Measurements from ENCODE around the gene SLC27A5.

Gene SLC27A5

GRCh38 chr19:58555369-58555885 is 43.6 kb upstream of the SLC27A5 start:
- DNase-seq (ENCODE audit: extremely low spot score) = no peak
- ChIA-PET POLR2A (interaction anchor here (1.2 to 3.8 kb wide), 8 partner anchors 11 to 193 kb away, joined by 3 to 66 read pairs (median 8); partner anchors contain the start of genes MZF1, TRIM28, ZBTB45 and ZNF497), CTCF (interaction anchor here (0.7 to 1.2 kb wide), 3 partner anchors 25 to 35 kb away, joined by 3 to 4 read pairs (median 4); partner anchors contain the start of gene ZBTB45)
- no peak for TF ChIP-seq FOXM1 (IDR thresholded peaks at IDR 0.05; ENCODE audit: borderline replicate concordance)

- ChIA-PET POLR2A (interaction anchor here (1.2 to 3.8 kb wide), 9 partner anchors 10 to 192 kb away, joined by 3 to 66 read pairs (median 8); partner anchors contain the start of genes MZF1, TRIM28, ZBTB45 and ZNF497), CTCF (interaction anchor here (0.7 to 1.2 kb wide), 3 partner anchors 25 to 35 kb away, joined by 3 to 4 read pairs (median 4); partner anchors contain the start of gene ZBTB45)
- peak; percentile 89 for DNase-seq (ENCODE audit: extremely low spot score)
- TF ChIP-seq TARDBP (IDR thresholded peaks at IDR 0.05) (no peak), L3MBTL2 (conservative IDR thresholded peaks at IDR 0.05) (peak; percentile 65), SUZ12 (IDR thresholded peaks at IDR 0.05) (no peak), FOXA1 (IDR thresholded peaks at IDR 0.05) (no peak), PKNOX1 (IDR thresholded peaks at IDR 0.05) (peak; percentile 47), NFRKB (IDR thresholded peaks at IDR 0.05) (no peak), ELF4 (IDR thresholded peaks at IDR 0.05) (peak; percentile 82), ZNF384 (IDR thresholded peaks at IDR 0.05) (no peak)
Measured at GRCh38 chr19:58554494-58555368, 42.9 kb upstream of the SLC27A5 start, which contains the start of gene CHMP2A. Gene CHMP2A, minus strand, starts transcription at chr19:58555105. Its CDS starts 893 bp downstream, at chr19:58554212.

- TF ChIP-seq FOXK2 (IDR thresholded peaks at IDR 0.05) = no peak
- no peak for TF ChIP-seq BHLHE40 (IDR thresholded peaks at IDR 0.05; ENCODE audit: borderline replicate concordance)
- no peak for TF ChIP-seq TARDBP (IDR thresholded peaks at IDR 0.05)
- TF ChIP-seq ARNT (IDR thresholded peaks at IDR 0.05) = no peak
- TF ChIP-seq LEF1 (IDR thresholded peaks at IDR 0.05; ENCODE audit: borderline replicate concordance) = no peak
- TF ChIP-seq HDGF (IDR thresholded peaks at IDR 0.05; ENCODE audit: borderline replicate concordance) = no peak
- no peak for TF ChIP-seq FOXA1 (IDR thresholded peaks at IDR 0.05)
- no peak for TF ChIP-seq SP1 (IDR thresholded peaks at IDR 0.05)
- TF ChIP-seq FOXM1 (IDR thresholded peaks at IDR 0.05; ENCODE audit: borderline replicate concordance) = no peak
- TF ChIP-seq CTBP1 (IDR thresholded peaks at IDR 0.05; ENCODE audit: borderline replicate concordance) = no peak
- TF ChIP-seq SUZ12 (IDR thresholded peaks at IDR 0.05) = no peak
- TF ChIP-seq PKNOX1 (IDR thresholded peaks at IDR 0.05) = no peak
- no peak for TF ChIP-seq L3MBTL2 (conservative IDR thresholded peaks at IDR 0.05)
- no peak for TF ChIP-seq ZNF384 (IDR thresholded peaks at IDR 0.05)
- TF ChIP-seq ELF4 (IDR thresholded peaks at IDR 0.05) = no peak
- TF ChIP-seq NFRKB (IDR thresholded peaks at IDR 0.05) = no peak
- DNase-seq (ENCODE audit: extremely low spot score) = no peak
- ChIA-PET POLR2A (interaction anchor here (1.2 to 3.8 kb wide), 5 partner anchors 9 to 34 kb away, joined by 3 to 66 read pairs (median 8); partner anchors contain the start of genes MZF1, TRIM28 and ZBTB45), CTCF (interaction anchor here (0.6 kb wide), 1 partner anchor 34 kb away, joined by 4 read pairs; the partner anchor contains the start of gene ZBTB45)
Measured at GRCh38 chr19:58553799-58554493, 42.2 kb upstream of the SLC27A5 start.

GRCh38 chr19:58552655-58553054 is 40.9 kb upstream of the SLC27A5 start:
- DNase-seq (ENCODE audit: extremely low spot score) = no peak
- no peak for TF ChIP-seq FOXA1 (IDR thresholded peaks at IDR 0.05)
- CTCF ChIA-PET = interaction anchor here (0.8 kb wide), 1 partner anchor 28 kb away, joined by 3 read pairs; no protein-coding TSS in a partner anchor
- POLR2A ChIA-PET = interaction anchor here (3.7 to 3.8 kb wide), 2 partner anchors 8 to 33 kb away, joined by 39 to 66 read pairs; partner anchors contain the start of genes TRIM28 and ZBTB45

- POLR2A ChIA-PET = interaction anchor here (0.7 to 3.8 kb wide), 7 partner anchors 7 to 32 kb away, joined by 3 to 66 read pairs (median 3); partner anchors contain the start of genes TRIM28 and ZBTB45
Measured at GRCh38 chr19:58551577-58552471, 40.0 kb upstream of the SLC27A5 start.

More at GRCh38 chr19:58551577-58552471, 40.0 kb upstream of the SLC27A5 start:
- no peak for DNase-seq (ENCODE audit: extremely low spot score)
- TF ChIP-seq NFRKB (IDR thresholded peaks at IDR 0.05) (no peak), ARNT (IDR thresholded peaks at IDR 0.05) (no peak), FOXM1 (IDR thresholded peaks at IDR 0.05; ENCODE audit: borderline replicate concordance) (no peak), ZNF384 (IDR thresholded peaks at IDR 0.05) (no peak), PKNOX1 (IDR thresholded peaks at IDR 0.05) (no peak), ELF4 (IDR thresholded peaks at IDR 0.05) (no peak), BHLHE40 (IDR thresholded peaks at IDR 0.05; ENCODE audit: borderline replicate concordance) (no peak), LEF1 (IDR thresholded peaks at IDR 0.05; ENCODE audit: borderline replicate concordance) (no peak), FOXK2 (IDR thresholded peaks at IDR 0.05) (no peak), TARDBP (IDR thresholded peaks at IDR 0.05) (no peak)
- CTCF ChIA-PET = no interaction called here

Data from HEK293T (cell line).